H1 (cell line): ENCODE results near the gene TSSC4. TPM values are rescaled to one million over a fixed set of nuclear protein-coding genes. Genes with fewer than 3 reads are reported as not detected.

Experiments
- ASH2L ChIP-seq: fragments of 200-600, 300-600 bp; sonication (generic); IDR thresholded peaks from one replicate; pipeline ENCODE4 v1.7.1; 2017; ENCODE audit warnings: low read length
- CHD1 ChIP-seq: IDR thresholded peaks from 2 replicates; pipeline ENCODE4 v1.6.1; 2012; ENCODE audit warnings: low read depth, low read length, improper control_type of control experiment
- EZH2 ChIP-seq: fragments of 200-600 bp; sonication (generic); IDR thresholded peaks from 2 replicates; pipeline ENCODE4 v1.7.1; 2012; ENCODE audit warnings: low read depth, mild to moderate bottlenecking, moderate library complexity, low read length, inconsistent platforms; ENCODE audit not compliant: severe bottlenecking
- JUN ChIP-seq: IDR thresholded peaks from 2 replicates; pipeline ENCODE4 v1.6.1; 2011; ENCODE audit warnings: low read depth, mild to moderate bottlenecking, improper control_type of control experiment, low read length
- SP4 ChIP-seq: IDR thresholded peaks from 2 replicates; pipeline ENCODE4 v1.6.1; 2012; ENCODE audit warnings: low read length, inconsistent platforms
- polyA plus RNA-seq, 7 experiments: library from polyadenylated mRNA; depleted of rRNA in 3 of 7; stranded (reverse) in 5 of 7; unstranded in 2 of 7; fragments of >200 nt in 5 of 7; fragments of 200-250 nt in 2 of 7; gene quantifications; 1 replicate in 5 of 7; 2 replicates in 1 of 7; 4 replicates in 1 of 7; pipeline versions ENCODE4 v1.2.1 to v1.2.3, GENCODE V29; 2011 to 2013; ENCODE audit warnings: missing spikeins in 2 of 7, mixed read lengths in 2 of 7
- total RNA-seq: library from RNA; stranded (reverse); fragmentation: NEBNext Ultra II Directional; extraction: Animal tissue kit (Norgen Biotek cat#: 25700); gene quantifications from 2 replicates; pipeline ENCODE4 v1.2.1, GENCODE V29; 2021

Gene TSSC4
- total and polyA plus RNA-seq, 2 of the 8 experiments (the other 6 are each of a cell fraction or from before 2014, with no cell fraction given), result 34.0 to 39.3 TPM

GRCh38 chr11:2368851-2369180, 31.7 kb upstream of the TSSC4 start (continued):
- no peak for TF ChIP-seq CHD1
- TF ChIP-seq SP4, result no peak
- no peak for TF ChIP-seq ASH2L
- TF ChIP-seq JUN, result no peak
- TF ChIP-seq EZH2, result no peak
